K562 (cell line): ENCODE data around the gene MADD.

Source experiments
- BRD9 ChIP-seq: fragments of 450-650 bp; IDR thresholded peaks from 2 replicates; pipeline ENCODE4 v1.6.1; 2018; ENCODE audit warnings: low read depth; ENCODE audit not compliant: partially characterized antibody
- CAMTA2 ChIP-seq: fragments of 250-450 bp; sonication (Bioruptor Pico); conservative IDR thresholded peaks from 2 replicates; pipeline ENCODE4 v1.5.1; 2022
- ESRRB ChIP-seq: fragments of 250-450 bp; sonication (Bioruptor Pico); IDR thresholded peaks from 2 replicates; pipeline ENCODE4 v1.5.0; 2020; ENCODE audit warnings: mild to moderate bottlenecking, moderate library complexity, borderline replicate concordance
- GABPA ChIP-seq: fragments of 200-800 bp; sonication (Bioruptor generic); conservative IDR thresholded peaks from 2 replicates; pipeline ENCODE4 v1.6.1; 2016; ENCODE audit warnings: low read depth, missing genetic modification characterization, missing compliant biosample characterization
- POLR2A ChIP-seq: fragments of 450-650 bp; conservative IDR thresholded peaks from 2 replicates; pipeline ENCODE4 v1.6.1; 2016
- POLR2AphosphoS5 ChIP-seq: IDR thresholded peaks from 2 replicates; pipeline ENCODE4 v1.6.1; 2011; ENCODE audit warnings: mild to moderate bottlenecking, low read depth, low read length, moderate library complexity; ENCODE audit not compliant: control insufficient read depth, insufficient read depth
- RAD51 ChIP-seq: fragments of 450-650 bp; IDR thresholded peaks from 2 replicates; pipeline ENCODE4 v1.7.1; 2016; ENCODE audit warnings: low read depth, mild to moderate bottlenecking, borderline replicate concordance
- SMAD3 ChIP-seq: fragments of 450-650 bp; formaldehyde crosslinking; conservative IDR thresholded peaks from 2 replicates; pipeline ENCODE4 v1.4.0; 2020; ENCODE audit warnings: mild to moderate bottlenecking
- ZNF551 ChIP-seq: fragments of 250-450 bp; sonication (Bioruptor Pico); IDR thresholded peaks from 2 replicates; pipeline ENCODE4 v1.5.0; 2021; ENCODE audit warnings: mild to moderate bottlenecking, moderate library complexity
- ZNF707 ChIP-seq: fragments of 250-450 bp; sonication (Bioruptor Pico); conservative IDR thresholded peaks from 2 replicates; pipeline ENCODE4 v1.8.0; 2022; ENCODE audit warnings: inconsistent platforms, mild to moderate bottlenecking, moderate library complexity
- TF ChIP-seq, protein P1 (sequence below), 3 experiments: IDR thresholded peaks in 2 of 3; conservative IDR thresholded peaks in 1 of 3; 2 replicates each; pipeline ENCODE4 v1.5.1; 2011 to 2012; ENCODE audit warnings: low read length in 3 of 3, mild to moderate bottlenecking in 3 of 3, control low read depth in 2 of 3, improper control_type of control experiment in 1 of 3, inconsistent platforms in 1 of 3, low read depth in 1 of 3, mixed read lengths in 1 of 3, moderate library complexity in 1 of 3; ENCODE audit not compliant: insufficient read depth in 2 of 3

DNA sequence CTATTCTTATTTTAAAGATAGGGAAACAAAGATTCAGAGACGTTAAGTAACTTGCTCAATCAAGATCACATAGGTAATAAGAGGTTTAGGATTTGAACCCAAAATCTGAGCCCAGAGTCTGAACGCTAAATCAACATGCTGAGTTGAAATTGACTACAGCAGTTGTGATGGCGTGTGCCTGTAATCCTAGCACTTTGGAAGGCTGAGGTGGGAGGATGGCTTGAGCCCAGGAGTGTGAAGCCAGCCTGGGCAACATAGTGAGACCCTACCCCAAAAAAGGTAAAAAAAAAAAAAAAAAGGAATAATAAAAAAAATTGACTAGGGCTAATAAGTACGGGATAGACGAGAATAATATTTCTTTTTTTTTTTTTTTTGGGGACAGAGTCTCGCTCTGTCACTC lies 13.6 kb upstream of the MADD start:
- TF ChIP-seq ZNF707 (CRISPR knock-in tag) (no peak), BRD9 (no peak), SMAD3 (no peak), POLR2A (no peak), ESRRB (no peak), CAMTA2 (no peak), RAD51 (no peak), POLR2AphosphoS5 (no peak), GABPA (tag) (no peak), ZNF551 (CRISPR knock-in tag) (no peak)
- TF ChIP-seq, protein P1, sequence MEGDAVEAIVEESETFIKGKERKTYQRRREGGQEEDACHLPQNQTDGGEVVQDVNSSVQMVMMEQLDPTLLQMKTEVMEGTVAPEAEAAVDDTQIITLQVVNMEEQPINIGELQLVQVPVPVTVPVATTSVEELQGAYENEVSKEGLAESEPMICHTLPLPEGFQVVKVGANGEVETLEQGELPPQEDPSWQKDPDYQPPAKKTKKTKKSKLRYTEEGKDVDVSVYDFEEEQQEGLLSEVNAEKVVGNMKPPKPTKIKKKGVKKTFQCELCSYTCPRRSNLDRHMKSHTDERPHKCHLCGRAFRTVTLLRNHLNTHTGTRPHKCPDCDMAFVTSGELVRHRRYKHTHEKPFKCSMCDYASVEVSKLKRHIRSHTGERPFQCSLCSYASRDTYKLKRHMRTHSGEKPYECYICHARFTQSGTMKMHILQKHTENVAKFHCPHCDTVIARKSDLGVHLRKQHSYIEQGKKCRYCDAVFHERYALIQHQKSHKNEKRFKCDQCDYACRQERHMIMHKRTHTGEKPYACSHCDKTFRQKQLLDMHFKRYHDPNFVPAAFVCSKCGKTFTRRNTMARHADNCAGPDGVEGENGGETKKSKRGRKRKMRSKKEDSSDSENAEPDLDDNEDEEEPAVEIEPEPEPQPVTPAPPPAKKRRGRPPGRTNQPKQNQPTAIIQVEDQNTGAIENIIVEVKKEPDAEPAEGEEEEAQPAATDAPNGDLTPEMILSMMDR (IDR thresholded peaks at IDR 0.05 in 2 of 3, conservative IDR thresholded peaks at IDR 0.05 in 1 of 3; ENCODE audit: insufficient read depth in 2 of 3, low read depth in 1 of 3, low read length in 3 of 3): no peak
